GM12878 (cell line): Measurements from ENCODE around the gene FHOD3. TPM values are rescaled to one million over a fixed set of nuclear protein-coding genes. Genes with fewer than 3 reads are reported as not detected.

Source experiments
- ATAC-seq: fragments of 200-7000 bp; cut with Tn5 transposase; 3 replicates; pipeline ENCODE4 v1.9.1; 2020; ENCODE audit warnings: mild to moderate bottlenecking, moderate library complexity
- BruUV-seq: library from RNA; stranded (reverse); fragments of 400-500 nt; replicated peaks from 2 replicates; lab custom pipeline; 2021; lab: Mats Ljungman, UMichigan
- CTCF ChIA-PET: fragments of 300-600 bp; sonication (Branson Sonifier 250); formaldehyde crosslinking; extraction: SDS; loops from one replicate; lab custom pipeline; 2021; ENCODE audit warnings: inconsistent platforms; lab: Yijun Ruan, JAX
- POLR2A ChIA-PET: fragments of 350-600 bp; formaldehyde crosslinking; extraction: SDS; loops from one replicate; lab custom pipeline; 2021; ENCODE audit warnings: inconsistent platforms; lab: Charles Lee
- RAD21 ChIA-PET: fragments of 300-600 bp; sonication (Branson Sonifier 250); formaldehyde crosslinking; loops from one replicate; lab custom pipeline; 2023; ENCODE audit warnings: antibody characterized with exemption; ENCODE audit not compliant: unreplicated experiment; lab: Charles Lee
- SMC1A ChIA-PET: fragments of 300-600 bp; sonication (Branson Sonifier 250); formaldehyde crosslinking; loops from one replicate; lab custom pipeline; 2023; ENCODE audit not compliant: unreplicated experiment, uncharacterized antibody; lab: Charles Lee
- DNase-seq: peaks from one replicate; pipeline ENCODE4 v3.0.0-alpha.2; 2011; ENCODE audit warnings: low read depth, low spot score
- FAIRE-seq: peaks from 3 replicates; lab custom pipeline; 2011; peaks lifted over from hg19 to GRCh38; lab: Jason Lieb, UNC
- H2AFZ ChIP-seq: 2 replicates; pipeline ENCODE4 v1.6.0; 2011; ENCODE audit warnings: low read depth, low read length, control low read depth; ENCODE audit not compliant: control insufficient read depth
- H3K27ac ChIP-seq: 2 replicates; pipeline ENCODE4 v1.5.1; 2011; ENCODE audit warnings: control low read depth; ENCODE audit not compliant: control insufficient read depth, insufficient read depth
- H3K27me3 ChIP-seq, 2 experiments: replicated peaks in 1 of 2; 2 replicates each; pipeline versions ENCODE4 v1.6.0 to v1.6.1; 2011; ENCODE audit warnings: low read length in 1 of 2; ENCODE audit not compliant: control insufficient read depth in 2 of 2, insufficient read depth in 2 of 2
- H3K36me3 ChIP-seq, 2 experiments: 2 replicates each; pipeline ENCODE4 v1.5.1; 2011; ENCODE audit warnings: low read length in 1 of 2; ENCODE audit not compliant: control insufficient read depth in 2 of 2, insufficient read depth in 2 of 2
- H3K4me1 ChIP-seq: 2 replicates; pipeline ENCODE4 v1.6.1; 2011; ENCODE audit warnings: mild to moderate bottlenecking, low read length, moderate library complexity, mixed read lengths; ENCODE audit not compliant: control insufficient read depth, insufficient read depth
- H3K4me2 ChIP-seq: 2 replicates; pipeline ENCODE4 v1.6.0; 2011; ENCODE audit warnings: control low read depth; ENCODE audit not compliant: control insufficient read depth, insufficient read depth
- H3K4me3 ChIP-seq: fragments of 200-600 bp; sonication (generic); 2 replicates; pipeline ENCODE4 v1.5.1; 2016
- H3K79me2 ChIP-seq: 2 replicates; pipeline ENCODE4 v1.6.0; 2011; ENCODE audit warnings: low read length; ENCODE audit not compliant: control insufficient read depth, insufficient read depth
- H3K9ac ChIP-seq: 2 replicates; pipeline ENCODE4 v1.8.0; 2011; ENCODE audit warnings: low read length, control low read depth, mixed read lengths; ENCODE audit not compliant: control insufficient read depth, insufficient read depth
- H3K9me3 ChIP-seq: replicated peaks from 3 replicates; pipeline ENCODE4 v1.5.1; 2011; ENCODE audit warnings: mild to moderate bottlenecking, low read length; ENCODE audit not compliant: control insufficient read depth, insufficient read depth
- H4K20me1 ChIP-seq: 2 replicates; pipeline ENCODE4 v1.6.0; 2011; ENCODE audit not compliant: control insufficient read depth, insufficient read depth
- BHLHE40 ChIP-seq, 2 experiments: fragments of 450-650 bp in 1 of 2; IDR thresholded peaks; 2 replicates each; pipeline ENCODE4 v1.6.1; 2011 to 2017; ENCODE audit warnings: low read depth in 2 of 2, borderline replicate concordance in 1 of 2, improper control_type of control experiment in 1 of 2, low read length in 1 of 2, mild to moderate bottlenecking in 1 of 2
- DPF2 ChIP-seq: fragments of 450-650 bp; IDR thresholded peaks from 2 replicates; pipeline ENCODE4 v1.6.1; 2017; ENCODE audit warnings: mild to moderate bottlenecking
- HDGF ChIP-seq: fragments of 450-650 bp; IDR thresholded peaks from 2 replicates; pipeline ENCODE4 v1.6.1; 2016; ENCODE audit warnings: antibody characterized with exemption
- IKZF1 ChIP-seq: fragments of 450-650 bp; conservative IDR thresholded peaks from 2 replicates; pipeline ENCODE4 v1.6.1; 2017; ENCODE audit warnings: antibody characterized with exemption, mild to moderate bottlenecking
- IRF4 ChIP-seq: IDR thresholded peaks from 2 replicates; pipeline ENCODE4 v1.6.1; 2011; ENCODE audit warnings: low read depth, low read length
- MAX ChIP-seq: IDR thresholded peaks from 2 replicates; pipeline ENCODE4 v1.6.1; 2012; ENCODE audit warnings: low read depth, low read length, improper control_type of control experiment
- MTA2 ChIP-seq: fragments of 450-650 bp; IDR thresholded peaks from 2 replicates; pipeline ENCODE4 v1.6.1; 2016; ENCODE audit warnings: low read depth, mild to moderate bottlenecking, moderate library complexity
- NBN ChIP-seq: fragments of 450-650 bp; IDR thresholded peaks from 2 replicates; pipeline ENCODE4 v1.6.1; 2016
- NFYA ChIP-seq: IDR thresholded peaks from 2 replicates; pipeline ENCODE4 v1.6.1; 2011; ENCODE audit warnings: low read depth, mild to moderate bottlenecking, low read length, improper control_type of control experiment, borderline replicate concordance
- NFYB ChIP-seq: IDR thresholded peaks from 2 replicates; pipeline ENCODE4 v1.6.1; 2011; ENCODE audit warnings: low read depth, mild to moderate bottlenecking, low read length, improper control_type of control experiment, moderate library complexity; ENCODE audit not compliant: insufficient read depth
- PAX8 ChIP-seq: fragments of 450-650 bp; IDR thresholded peaks from 2 replicates; pipeline ENCODE4 v1.6.1; 2017; ENCODE audit warnings: mild to moderate bottlenecking, moderate library complexity
- PRDM15 ChIP-seq: fragments of 450-650 bp; formaldehyde crosslinking; IDR thresholded peaks from 2 replicates; pipeline ENCODE4 v1.4.0; 2020; ENCODE audit warnings: mild to moderate bottlenecking, moderate library complexity
- TBL1XR1 ChIP-seq: IDR thresholded peaks from 2 replicates; pipeline ENCODE4 v1.6.1; 2012; ENCODE audit warnings: low read depth, low read length, improper control_type of control experiment
- TCF7 ChIP-seq: IDR thresholded peaks from 2 replicates; pipeline ENCODE4 v1.6.1; 2014; ENCODE audit warnings: antibody characterized with exemption, borderline replicate concordance
- ZBTB33 ChIP-seq: fragments of 450-650 bp; IDR thresholded peaks from 2 replicates; pipeline ENCODE4 v1.6.1; 2017; ENCODE audit warnings: mild to moderate bottlenecking
- WGBS: methylation state at CpG from one replicate; pipeline ENCODE4 v1.1.6; 2016; ENCODE audit warnings: low lambda C conversion rate; ENCODE audit not compliant: insufficient replicate concordance, insufficient coverage; ENCODE audit errors: missing lambda C conversion rate; 5-methylcytosine and 5-hydroxymethylcytosine counted together
- in situ Hi-C: fragments of 300-500 bp; cut with MboI; formaldehyde crosslinking; loops from 9 replicates; pipeline ENCODE4 v1.14.3; 2018; ENCODE audit warnings: mixed read lengths
- intact Hi-C: fragments of 100-400 bp; cut with micrococcal nuclease; formaldehyde crosslinking; loops from one replicate; pipeline ENCODE4 v1.14.2; 2022; ENCODE audit not compliant: unreplicated experiment
- polyA plus RNA-seq, 11 experiments: library from polyadenylated mRNA; depleted of rRNA in 4 of 11; unstranded in 6 of 11; stranded (reverse) in 5 of 11; fragments of >200 nt; fragmentation: Nextera tagmentation in 4 of 11; fragmentation: Illumina TruSeq in 1 of 11; extraction: Ambion mirVana in 4 of 11; extraction: Trizol in 1 of 11; gene quantifications; 1 replicate in 1 of 11; 2 replicates in 10 of 11; pipeline versions ENCODE4 v1.2.1 to v1.2.3, GENCODE V29; 2011 to 2016; ENCODE audit warnings: inconsistent platforms in 2 of 11, missing spikeins in 2 of 11, low read depth in 1 of 11
- total RNA-seq, 4 experiments: library from RNA; depleted of rRNA in 3 of 4; stranded (reverse); fragments of >200 nt in 3 of 4; fragmentation: Illumina TruSeq in 1 of 4; extraction: Trizol in 1 of 4; gene quantifications; 2 replicates each; pipeline versions ENCODE4 v1.2.1 to v1.2.3, GENCODE V29; 2013 to 2021

The FHOD3 gene
- total and polyA plus RNA-seq, 10 of the 15 experiments (the other 5 are each of a cell fraction or from before 2014, with no cell fraction given) = 0.77 to 26.7 (median 10.4) TPM

- TF ChIP-seq ZBTB33 = no peak
- TF ChIP-seq NFYB = no peak
- no peak for TF ChIP-seq MAX
- no peak for TF ChIP-seq HDGF
- no peak for TF ChIP-seq NBN
- TF ChIP-seq, all 136 proteins: peak for 7
Observed at GRCh38 chr18:36327352-36328316, 30.1 kb downstream of the FHOD3 start (continued).

- Histone ChIP-seq H3K4me1 (peaks cover 16% of the 10 kb centered on the region), H3K36me3 (no peaks in the 10 kb centered on the region), H3K27me3 (peaks cover 0 to 4% of the 10 kb centered on the region in 2 experiments; a peak in 1 of 4 replicates), H3K4me3 (no peak overlapping the region), H3K4me2 (peak overlapping the region; percentile 38; the same call in 1 of the 2 replicates), H3K79me2 (peaks cover 2% of the 10 kb centered on the region), H3K9me3 (no peaks in the 10 kb centered on the region; the same call in 2 of the 3 replicates), H3K27ac (peak overlapping the region; percentile 81), H3K9ac (no peak overlapping the region), H2AFZ (no peak overlapping the region), H4K20me1 (no peaks in the 10 kb centered on the region)
- no TSS peak for BruUV-seq
- intact Hi-C loops = loop anchor here (2.0 kb wide), 1 partner anchor 38 kb away; no protein-coding TSS in a partner anchor
- ChIA-PET SMC1A (interaction anchor here (0.7 to 13.3 kb wide), 16 partner anchors 9 to 243 kb away, joined by 3 to 125 read pairs (median 4); partner anchors contain the start of gene FHOD3), CTCF (interaction anchor here (0.7 to 2.4 kb wide), 12 partner anchors 10 to 244 kb away, joined by 3 to 7 read pairs (median 4); no protein-coding TSS in a partner anchor), RAD21 (interaction anchor here (0.9 to 9.9 kb wide), 9 partner anchors 10 to 165 kb away, joined by 3 to 126 read pairs (median 6); partner anchors contain the start of gene FHOD3), POLR2A (interaction anchor here (1.0 to 4.9 kb wide), 6 partner anchors 9 to 30 kb away, joined by 4 to 21 read pairs (median 5); no protein-coding TSS in a partner anchor)
- in situ Hi-C loops = no loop called here
- WGBS = 0% methylated on average over 3 of the region's 3 CpGs
- ATAC-seq (peak; percentile 77), FAIRE-seq (no peak), DNase-seq (no peak)
- TF ChIP-seq DPF2 (peak; percentile 35; the same call in 1 of the 2 replicates), PRDM15 (CRISPR knock-in tag) (no peak), IKZF1 (peak; percentile 90), TCF7 (no peak), IRF4 (peak; percentile 80), MTA2 (peak; percentile 47), TBL1XR1 (no peak), BHLHE40 (IDR thresholded peaks at IDR 0.05; ENCODE audit: borderline replicate concordance in 1 of 2, low read depth in 2 of 2, low read length in 1 of 2) (0 out of 4 replicates have a peak, but pooled peaks of 1 of the 2 experiments have one; percentile 9), PAX8 (no peak), NFYA (no peak)
Observed at GRCh38 chr18:36328385-36328858, 30.9 kb downstream of the FHOD3 start.
